Neural cell (in vitro differentiated cells): ENCODE measurements around the gene MAP4K3. TPM values are rescaled to one million over a fixed set of nuclear protein-coding genes. Genes with fewer than 3 reads are reported as not detected.

Experiments
- H2AFZ ChIP-seq: fragments of 200-600, 300-800 bp; sonication (generic), shearing (Covaris generic); 2 replicates; pipeline ENCODE4 v1.6.0; 2014; ENCODE audit warnings: low read depth, mild to moderate bottlenecking, antibody characterized with exemption, low read length, moderate library complexity
- H3F3A ChIP-seq: fragments of 200-600 bp; shearing (Covaris generic); 2 replicates; pipeline ENCODE4 v1.6.1; 2016; ENCODE audit warnings: mild to moderate bottlenecking, moderate library complexity, mixed read lengths, antibody characterized with exemption, low read length; ENCODE audit not compliant: insufficient read depth, poor library complexity, severe bottlenecking
- H3K27ac ChIP-seq: fragments of 200-600, 300-800 bp; sonication (generic), shearing (Covaris generic); 2 replicates; pipeline ENCODE4 v1.5.1; 2014; ENCODE audit warnings: mild to moderate bottlenecking, low read length, moderate library complexity
- H3K27me3 ChIP-seq: fragments of 300-800, 200-600 bp; sonication (generic), shearing (Covaris generic); 2 replicates; pipeline ENCODE4 v1.6.0; 2014; ENCODE audit warnings: mild to moderate bottlenecking, low read depth, low read length, moderate library complexity; ENCODE audit not compliant: insufficient read depth
- H3K36me3 ChIP-seq: fragments of 300-800, 200-600 bp; sonication (generic), shearing (Covaris generic); 2 replicates; pipeline ENCODE4 v1.5.1; 2014; ENCODE audit warnings: mild to moderate bottlenecking, antibody characterized with exemption, low read length, moderate library complexity; ENCODE audit not compliant: insufficient read depth
- H3K4me2 ChIP-seq: fragments of 300-800, 200-600 bp; sonication (generic), shearing (Covaris generic); 2 replicates; pipeline ENCODE4 v1.6.0; 2014; ENCODE audit warnings: mild to moderate bottlenecking, low read length
- H3K4me3 ChIP-seq: fragments of 300-800, 200-600 bp; sonication (generic), shearing (Covaris generic); 2 replicates; pipeline ENCODE4 v1.5.1; 2014; ENCODE audit warnings: mild to moderate bottlenecking, low read length, moderate library complexity
- H3K79me2 ChIP-seq: fragments of 200-600 bp; shearing (Covaris generic); replicated peaks from 2 replicates; pipeline ENCODE4 v1.6.0; 2014; ENCODE audit warnings: mild to moderate bottlenecking, low read length, moderate library complexity; ENCODE audit not compliant: insufficient read depth
- H3K9ac ChIP-seq: fragments of 300-800, 200-600 bp; sonication (generic), shearing (Covaris generic); 2 replicates; pipeline ENCODE4 v1.6.1; 2016; ENCODE audit warnings: mild to moderate bottlenecking, low read length, mixed read lengths
- H3K9me2 ChIP-seq: fragments of 200-600 bp; shearing (Covaris generic); 2 replicates; pipeline ENCODE4 v1.6.1; 2016; ENCODE audit warnings: mild to moderate bottlenecking, low read length, mixed read lengths; ENCODE audit not compliant: insufficient read depth
- H3K9me3 ChIP-seq: fragments of 200-600, 300-800 bp; sonication (generic), shearing (Covaris generic); 2 replicates; pipeline ENCODE4 v1.6.1; 2016; ENCODE audit warnings: mild to moderate bottlenecking, mixed run types, low read length, moderate library complexity, mixed read lengths
- H4K20me1 ChIP-seq: fragments of 200-600 bp; shearing (Covaris generic); 2 replicates; pipeline ENCODE4 v1.6.1; 2016; ENCODE audit warnings: mild to moderate bottlenecking, mixed run types; ENCODE audit not compliant: insufficient read depth
- CTCF ChIP-seq: fragments of 450-650 bp; IDR thresholded peaks from 2 replicates; pipeline ENCODE4 v1.5.1; 2014; ENCODE audit warnings: antibody characterized with exemption, mild to moderate bottlenecking, moderate library complexity; ENCODE audit not compliant: poor library complexity, severe bottlenecking
- EP300 ChIP-seq: fragments of 450-650 bp; conservative IDR thresholded peaks from 2 replicates; pipeline ENCODE4 v1.6.1; 2014; ENCODE audit warnings: antibody characterized with exemption, mild to moderate bottlenecking, moderate library complexity; ENCODE audit not compliant: poor library complexity, severe bottlenecking
- EZH2 ChIP-seq: fragments of 200-600, 300-800 bp; shearing (Covaris generic), sonication (generic); IDR thresholded peaks from 2 replicates; pipeline ENCODE4 v1.6.1; 2014; ENCODE audit warnings: antibody characterized with exemption, low read length, borderline replicate concordance, mild to moderate bottlenecking; ENCODE audit not compliant: insufficient read depth, poor library complexity, severe bottlenecking
- MXI1 ChIP-seq: fragments of 450-650 bp; conservative IDR thresholded peaks from 2 replicates; pipeline ENCODE4 v1.6.1; 2014; ENCODE audit warnings: antibody characterized with exemption, mild to moderate bottlenecking; ENCODE audit not compliant: poor library complexity, severe bottlenecking
- RAD21 ChIP-seq: fragments of 450-650 bp; conservative IDR thresholded peaks from 2 replicates; pipeline ENCODE4 v1.6.1; 2014; ENCODE audit warnings: antibody characterized with exemption, mild to moderate bottlenecking, moderate library complexity
- REST ChIP-seq: IDR thresholded peaks from 2 replicates; pipeline ENCODE4 v1.6.1; 2012; ENCODE audit warnings: borderline replicate concordance
- SMC3 ChIP-seq: fragments of 450-650 bp; conservative IDR thresholded peaks from 2 replicates; pipeline ENCODE4 v1.6.1; 2014; ENCODE audit warnings: antibody characterized with exemption, mild to moderate bottlenecking, moderate library complexity; ENCODE audit not compliant: poor library complexity
- TAF1 ChIP-seq: IDR thresholded peaks from 2 replicates; pipeline ENCODE4 v1.6.1; 2012; ENCODE audit warnings: low read depth
- polyA plus RNA-seq: library from polyadenylated mRNA; depleted of rRNA; stranded (reverse); fragments of >200 nt; gene quantifications from 2 replicates; pipeline ENCODE4 v1.2.3, GENCODE V29; 2014

The MAP4K3 gene
- polyA plus RNA-seq, 1 donor from 2014 or later: 105 TPM

- Histone ChIP-seq H3K79me2 (no peaks in the 10 kb centered on the region), H2AFZ (no peak overlapping the region), H3K36me3 (peaks cover 13% of the 10 kb centered on the region), H3K9me2 (no peaks in the 10 kb centered on the region), H3F3A (no peaks in the 10 kb centered on the region), H3K27me3 (no peaks in the 10 kb centered on the region), H3K4me2 (no peak overlapping the region), H3K9me3 (no peaks in the 10 kb centered on the region), H3K4me3 (no peak overlapping the region), H3K9ac (no peak overlapping the region), H4K20me1 (no peaks in the 10 kb centered on the region), H3K27ac (no peak overlapping the region)
- TF ChIP-seq MXI1 (no peak), RAD21 (no peak), SMC3 (no peak), REST (no peak), TAF1 (no peak), EP300 (no peak), EZH2 (no peak), CTCF (no peak)
Observed at GRCh38 chr2:39290433-39290832, 146.7 kb downstream of the MAP4K3 start.

GRCh38 chr2:39289609-39290008, 147.5 kb downstream of the MAP4K3 start:
- Histone ChIP-seq H3K9me3 (no peaks in the 10 kb centered on the region), H3K36me3 (peaks cover 13% of the 10 kb centered on the region), H2AFZ (no peak overlapping the region), H3K4me3 (no peak overlapping the region), H3K27ac (no peak overlapping the region), H3K9me2 (no peaks in the 10 kb centered on the region), H3K4me2 (no peak overlapping the region), H3K79me2 (no peaks in the 10 kb centered on the region), H3F3A (no peaks in the 10 kb centered on the region), H3K27me3 (no peaks in the 10 kb centered on the region), H3K9ac (no peak overlapping the region), H4K20me1 (no peaks in the 10 kb centered on the region)
- TF ChIP-seq EZH2 (no peak), REST (no peak)
